Fibroblast of lung (primary cell): Measurements from ENCODE around the gene MORC1. TPM values are rescaled to one million over a fixed set of nuclear protein-coding genes. Genes with fewer than 3 reads are reported as not detected.
A peak's percentile ranks its signal among the peaks of the same experiment; 100 is the strongest.

Source experiments
- DNase-seq, 2 donors: peaks; one replicate each; pipeline versions ENCODE4 v3.0.0 to v3.0.0-alpha.2; 2010; ENCODE audit warnings: low read depth in 2 of 2
- H2AFZ ChIP-seq: 2 replicates; pipeline ENCODE4 v1.5.1; 2012; ENCODE audit warnings: low read length, control low read depth, inconsistent platforms
- H3K27ac ChIP-seq: 2 replicates; pipeline ENCODE4 v1.5.1; 2011; ENCODE audit warnings: low read length, control low read depth; ENCODE audit not compliant: insufficient read depth
- H3K27me3 ChIP-seq: 2 replicates; pipeline ENCODE4 v1.5.1; 2011; ENCODE audit warnings: mild to moderate bottlenecking, low read length; ENCODE audit not compliant: control insufficient read depth, insufficient read depth
- H3K36me3 ChIP-seq: 2 replicates; pipeline ENCODE4 v1.5.1; 2011; ENCODE audit warnings: low read length; ENCODE audit not compliant: control insufficient read depth, insufficient read depth
- H3K4me1 ChIP-seq: 2 replicates; pipeline ENCODE4 v1.5.1; 2011; ENCODE audit warnings: low read length; ENCODE audit not compliant: control insufficient read depth, insufficient read depth; ENCODE audit errors: extremely low read depth
- H3K4me2 ChIP-seq: 2 replicates; pipeline ENCODE4 v1.5.1; 2011; ENCODE audit warnings: low read length, control low read depth; ENCODE audit not compliant: insufficient read depth; ENCODE audit errors: extremely low read depth
- H3K4me3 ChIP-seq, 4 experiments: fragments of 200-600 bp in 1 of 4; sonication (generic) in 1 of 4; replicated peaks in 1 of 4; 2 replicates each; pipeline ENCODE4 v1.5.1; 2011 to 2016; ENCODE audit warnings: low read length in 4 of 4, low read depth in 3 of 4, mild to moderate bottlenecking in 3 of 4, control low read depth in 2 of 4, inconsistent platforms in 1 of 4, mixed read lengths in 1 of 4; ENCODE audit not compliant: insufficient read depth in 1 of 4; ENCODE audit errors: control extremely low read depth in 1 of 4
- H3K79me2 ChIP-seq: 2 replicates; pipeline ENCODE4 v1.5.1; 2012; ENCODE audit warnings: mild to moderate bottlenecking, low read length, inconsistent platforms; ENCODE audit not compliant: control insufficient read depth, insufficient read depth
- H3K9ac ChIP-seq: 2 replicates; pipeline ENCODE4 v1.5.1; 2011; ENCODE audit warnings: mild to moderate bottlenecking, low read length, control low read depth; ENCODE audit not compliant: insufficient read depth
- H3K9me3 ChIP-seq: 2 replicates; pipeline ENCODE4 v1.5.1; 2012; ENCODE audit warnings: low read depth, low read length; ENCODE audit not compliant: control insufficient read depth, insufficient read depth
- H4K20me1 ChIP-seq: 2 replicates; pipeline ENCODE4 v1.5.1; 2011; ENCODE audit warnings: low read length; ENCODE audit not compliant: control insufficient read depth, insufficient read depth; ENCODE audit errors: extremely low read depth
- CTCF ChIP-seq, 2 donors: IDR thresholded peaks in 1 of 2; conservative IDR thresholded peaks in 1 of 2; 1 replicate in 1 of 2; 2 replicates in 1 of 2; pipeline ENCODE4 v1.5.1; 2011 to 2012; ENCODE audit warnings: low read length in 2 of 2, control low read depth in 1 of 2, inconsistent platforms in 1 of 2, low read depth in 1 of 2, mild to moderate bottlenecking in 1 of 2
- EZH2 ChIP-seq: IDR thresholded peaks from 2 replicates; pipeline ENCODE4 v1.5.1; 2012; ENCODE audit warnings: low read length, control low read depth, mild to moderate bottlenecking; ENCODE audit errors: missing control alignments
- polyA plus RNA-seq, 2 donors: library from polyadenylated mRNA; depleted of rRNA in 1 of 2; stranded (reverse) in 1 of 2; unstranded in 1 of 2; fragments of >200 nt; gene quantifications; 2 replicates each; pipeline ENCODE4 v1.2.1, GENCODE V29; 2011 to 2012; ENCODE audit warnings: missing spikeins in 1 of 2
- total RNA-seq: library from RNA; depleted of rRNA; stranded (reverse); fragments of >200 nt; gene quantifications from 2 replicates; pipeline ENCODE4 v1.2.1, GENCODE V29; 2014

Gene MORC1
- total and polyA plus RNA-seq, 2 donors (not counting 1 experiment from before 2014, with no cell fraction given), result not detected

- Histone ChIP-seq H2AFZ (no peak overlapping the region), H3K4me1 (no peaks in the 10 kb centered on the region), H3K4me2 (no peak overlapping the region), H3K36me3 (no peaks in the 10 kb centered on the region), H3K9me3 (no peaks in the 10 kb centered on the region), H3K9ac (no peak overlapping the region), H3K4me3 (no peak overlapping the region), H3K27me3 (no peaks in the 10 kb centered on the region), H3K79me2 (no peaks in the 10 kb centered on the region), H3K27ac (no peak overlapping the region), H4K20me1 (no peaks in the 10 kb centered on the region)
- no peak for TF ChIP-seq EZH2
- no peak for TF ChIP-seq CTCF (conservative IDR thresholded peaks at IDR 0.05 in 1 of 2, IDR thresholded peaks at IDR 0.05 in 1 of 2; ENCODE audit: low read depth in 1 of 2, low read length in 2 of 2)
- DNase-seq, result peak in 1 of 2 donors; percentile 43
Measured at GRCh38 chr3:109025896-109026295, 92.0 kb downstream of the MORC1 start.

- no peaks in the 10 kb centered on the region for H3K27me3 ChIP-seq
- no peak overlapping the region for H3K4me3 ChIP-seq
- DNase-seq, result peak; percentile 39 to 63
- no peak overlapping the region for H3K27ac ChIP-seq
- H3K4me2 ChIP-seq, result no peak overlapping the region
- H2AFZ ChIP-seq, result no peak overlapping the region
- H3K79me2 ChIP-seq, result no peaks in the 10 kb centered on the region
- H3K9ac ChIP-seq, result no peak overlapping the region
- no peaks in the 10 kb centered on the region for H3K4me1 ChIP-seq
- H3K9me3 ChIP-seq, result no peaks in the 10 kb centered on the region
- TF ChIP-seq EZH2 (no peak), CTCF (conservative IDR thresholded peaks at IDR 0.05 in 1 of 2, IDR thresholded peaks at IDR 0.05 in 1 of 2; ENCODE audit: low read depth in 1 of 2, low read length in 2 of 2) (peak; percentile 64 to 80)
- H3K36me3 ChIP-seq, result no peaks in the 10 kb centered on the region
- H4K20me1 ChIP-seq, result no peaks in the 10 kb centered on the region
Measured at GRCh38 chr3:109023656-109024254, 94.2 kb downstream of the MORC1 start.

- H3K9me3 ChIP-seq, result no peaks in the 10 kb centered on the region
- no peaks in the 10 kb centered on the region for H4K20me1 ChIP-seq
- no peak for DNase-seq
Measured at GRCh38 chr3:109023167-109023566, 94.8 kb downstream of the MORC1 start.

More at GRCh38 chr3:109023167-109023566, 94.8 kb downstream of the MORC1 start:
- Histone ChIP-seq H3K79me2 (no peaks in the 10 kb centered on the region), H3K4me3 (no peak overlapping the region), H3K36me3 (no peaks in the 10 kb centered on the region), H3K4me1 (no peaks in the 10 kb centered on the region), H3K27me3 (no peaks in the 10 kb centered on the region), H3K9ac (no peak overlapping the region), H3K27ac (no peak overlapping the region), H2AFZ (no peak overlapping the region), H3K4me2 (no peak overlapping the region)
- TF ChIP-seq EZH2 (no peak), CTCF (conservative IDR thresholded peaks at IDR 0.05 in 1 of 2, IDR thresholded peaks at IDR 0.05 in 1 of 2; ENCODE audit: low read depth in 1 of 2, low read length in 2 of 2) (no peak)
